ENCODE results near the gene NR2C1. TPM values are rescaled to one million over a fixed set of nuclear protein-coding genes. Genes with fewer than 3 reads are reported as not detected.

The NR2C1 gene
- total and polyA plus RNA-seq, 4 donors = 9.5 to 59.5 (median 34.1) TPM

GRCh38 chr12:94977766-94978468 lies 95.5 kb downstream of the NR2C1 start:
- Histone ChIP-seq H3K27me3 (ENCODE audit: control insufficient read depth in 1 of 2, insufficient read depth in 2 of 2, low read length in 1 of 2) (no peaks in the 10 kb centered on the region), H3K36me3 (ENCODE audit: control insufficient read depth in 1 of 2, insufficient read depth in 2 of 2, low read length in 1 of 2) (no peaks in the 10 kb centered on the region), H3K4me1 (ENCODE audit: control insufficient read depth in 1 of 2, insufficient read depth in 2 of 2, low read length in 2 of 2) (peaks cover 0 to 1% of the 10 kb centered on the region in 2 donors), H3K9me3 (ENCODE audit: control insufficient read depth, low read length) (no peaks in the 10 kb centered on the region), H3K4me3 (ENCODE audit: low read length in 2 of 2) (no peak overlapping the region), H3K27ac (ENCODE audit: low read depth in 1 of 2, low read length in 2 of 2) (no peak overlapping the region)
- no peak for DNase-seq
- intact Hi-C loops (cut with DNase I) = no loop called here
- ATAC-seq (ENCODE audit: low FRiP score) = no peak
- 93 to 95% methylated on average over 4 of the region's 4 CpGs for WGBS, 2 donors

- ATAC-seq (ENCODE audit: low FRiP score) (no peak), DNase-seq (no peak)
- Histone ChIP-seq H3K27me3 (ENCODE audit: control insufficient read depth in 1 of 2, insufficient read depth in 2 of 2, low read length in 1 of 2) (no peaks in the 10 kb centered on the region), H3K4me3 (ENCODE audit: low read length in 2 of 2) (no peak overlapping the region), H3K27ac (ENCODE audit: low read depth in 1 of 2, low read length in 2 of 2) (no peak overlapping the region), H3K9me3 (ENCODE audit: control insufficient read depth, low read length) (no peaks in the 10 kb centered on the region), H3K4me1 (ENCODE audit: control insufficient read depth in 1 of 2, insufficient read depth in 2 of 2, low read length in 2 of 2) (peaks cover 0 to 1% of the 10 kb centered on the region in 2 donors), H3K36me3 (ENCODE audit: control insufficient read depth in 1 of 2, insufficient read depth in 2 of 2, low read length in 1 of 2) (peaks cover 0 to 4% of the 10 kb centered on the region in 2 donors)
- intact Hi-C loops (cut with DNase I) = no loop called here
- 73 to 76% methylated on average over 5 of the region's 5 CpGs for WGBS, 2 donors
These were observed 100.2 kb downstream of the NR2C1 start for GRCh38 chr12:94973221-94973620.

DNA sequence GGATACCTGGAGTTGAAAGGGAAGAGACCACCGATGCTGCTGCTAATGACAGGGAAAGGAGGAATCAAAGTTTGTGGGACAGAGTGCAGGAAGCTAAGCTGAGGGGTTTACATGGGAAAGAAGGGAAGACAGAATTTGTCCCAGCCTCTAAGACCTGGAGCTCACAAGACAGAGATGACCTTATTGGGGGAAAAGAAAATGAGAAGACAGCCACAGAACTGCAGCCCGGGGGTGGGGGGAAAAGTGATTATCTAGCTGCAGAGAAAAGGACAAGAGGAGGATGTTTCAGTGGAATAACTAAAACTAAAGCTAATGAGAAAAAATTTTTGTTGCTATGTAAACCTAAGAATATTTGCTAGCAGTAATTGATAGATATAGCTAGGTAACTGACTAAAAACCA lies 100.6 kb downstream of the NR2C1 start:
- DNase-seq (no peak), ATAC-seq (ENCODE audit: low FRiP score) (no peak)
- Histone ChIP-seq H3K4me3 (ENCODE audit: low read length in 2 of 2) (no peak overlapping the region), H3K27ac (ENCODE audit: low read depth in 1 of 2, low read length in 2 of 2) (no peak overlapping the region), H3K36me3 (ENCODE audit: control insufficient read depth in 1 of 2, insufficient read depth in 2 of 2, low read length in 1 of 2) (peaks cover 0 to 4% of the 10 kb centered on the region in 2 donors), H3K27me3 (ENCODE audit: control insufficient read depth in 1 of 2, insufficient read depth in 2 of 2, low read length in 1 of 2) (no peaks in the 10 kb centered on the region), H3K4me1 (ENCODE audit: control insufficient read depth in 1 of 2, insufficient read depth in 2 of 2, low read length in 2 of 2) (no peaks in the 10 kb centered on the region), H3K9me3 (ENCODE audit: control insufficient read depth, low read length) (no peaks in the 10 kb centered on the region)
- WGBS, 2 donors = 97 to 98% methylated on average over 2 of the region's 2 CpGs
- intact Hi-C loops (cut with DNase I) = no loop called here

- Histone ChIP-seq H3K27ac (ENCODE audit: low read depth in 1 of 2, low read length in 2 of 2) (no peak overlapping the region), H3K27me3 (ENCODE audit: control insufficient read depth in 1 of 2, insufficient read depth in 2 of 2, low read length in 1 of 2) (no peaks in the 10 kb centered on the region), H3K4me1 (ENCODE audit: control insufficient read depth in 1 of 2, insufficient read depth in 2 of 2, low read length in 2 of 2) (no peaks in the 10 kb centered on the region), H3K9me3 (ENCODE audit: control insufficient read depth, low read length) (no peaks in the 10 kb centered on the region), H3K4me3 (ENCODE audit: low read length in 2 of 2) (no peak overlapping the region), H3K36me3 (ENCODE audit: control insufficient read depth in 1 of 2, insufficient read depth in 2 of 2, low read length in 1 of 2) (peaks cover 0 to 4% of the 10 kb centered on the region in 2 donors)
- WGBS, 2 donors = 96 to 98% methylated on average over 2 of the region's 2 CpGs
- no peak for DNase-seq
- ATAC-seq (ENCODE audit: low FRiP score) = no peak
- intact Hi-C loops (cut with DNase I) = no loop called here
These were observed 101.5 kb downstream of the NR2C1 start for GRCh38 chr12:94971923-94972322.

DNA sequence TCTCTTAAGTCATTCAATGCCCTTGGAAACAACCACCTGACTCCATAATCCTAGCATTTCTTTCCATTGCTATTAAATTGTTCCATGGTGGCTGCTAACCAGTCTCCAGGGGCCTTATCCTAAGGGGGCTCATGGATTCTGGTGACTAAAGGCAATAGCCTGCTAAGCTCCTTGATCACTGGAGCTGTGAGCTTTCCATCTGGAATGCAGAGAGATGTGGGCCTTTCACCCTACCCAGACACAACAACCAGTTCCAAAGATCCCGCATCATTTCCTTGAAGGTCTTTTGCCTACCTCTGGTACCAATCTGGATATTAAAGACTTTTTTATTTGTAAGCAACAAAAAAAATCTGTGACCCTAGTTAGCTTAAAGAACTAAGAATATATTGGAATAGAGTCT lies 102.9 kb downstream of the NR2C1 start:
- no peaks in the 10 kb centered on the region for H3K9me3 ChIP-seq (ENCODE audit: control insufficient read depth, low read length)
- intact Hi-C loops (cut with DNase I) = no loop called here
- H3K4me3 ChIP-seq (ENCODE audit: low read length in 2 of 2) = no peak overlapping the region
- ATAC-seq (ENCODE audit: low FRiP score) (no peak), DNase-seq (no peak)
- no peak overlapping the region for H3K27ac ChIP-seq (ENCODE audit: low read depth in 1 of 2, low read length in 2 of 2)
- H3K27me3 ChIP-seq (ENCODE audit: control insufficient read depth in 1 of 2, insufficient read depth in 2 of 2, low read length in 1 of 2) = no peaks in the 10 kb centered on the region
- H3K36me3 ChIP-seq (ENCODE audit: control insufficient read depth in 1 of 2, insufficient read depth in 2 of 2, low read length in 1 of 2) = peaks cover 0 to 4% of the 10 kb centered on the region in 2 donors
- WGBS, 2 donors = 98 to 100% methylated on average over 1 of the region's 1 CpG
- no peaks in the 10 kb centered on the region for H3K4me1 ChIP-seq (ENCODE audit: control insufficient read depth in 1 of 2, insufficient read depth in 2 of 2, low read length in 2 of 2)

Other genes with a start within 250 kb of the NR2C1 start
- 10 to 100 TPM; 53.9 to 61.7 TPM for gene NDUFA12, start 69.9 kb downstream of the NR2C1 start, total RNA-seq
- 100 to 1,000 TPM in 1 of 2 donors, 10 to 100 TPM in 1; 90.1 to 118 TPM for gene NDUFA12, start 69.9 kb downstream of the NR2C1 start, polyA plus RNA-seq
- gene FGD6, start 143.8 kb upstream of the NR2C1 start, total RNA-seq = 10 to 100 TPM in 1 of 2 donors, 1 to 10 TPM in 1; 8.9 to 15.5 TPM
- 1 to 10 TPM in 1 of 2 donors, under 1 TPM in 1; 0.95 to 1.4 TPM for gene FGD6, start 143.8 kb upstream of the NR2C1 start, polyA plus RNA-seq
- 100 to 1,000 TPM in 1 of 2 donors, 10 to 100 TPM in 1; 81.0 to 103 TPM for gene VEZT, start 144.2 kb upstream of the NR2C1 start, total RNA-seq
- 10 to 100 TPM; 39.0 to 56.8 TPM for gene VEZT, start 144.2 kb upstream of the NR2C1 start, polyA plus RNA-seq

All from aorta (tissue), 5 donors.